Stimulated activated CD4-positive, alpha-beta T cell treated with anti-CD3 and anti-CD28 coated beads, Interleukin-12 subunit alpha, Interleukin-12 subunit beta, amount 100 ng/mL, for 4 hours (primary cell): ENCODE results near the gene LINC01488.

Experiments used
- DNase-seq: peaks from one replicate; pipeline ENCODE4 v3.0.0-alpha.2; 2020

LINC01488 gene

GRCh38 chr11:69446108-69446507 lies 35.4 kb upstream of the LINC01488 start:
- DNase-seq = no peak

- no peak for DNase-seq
Observed at GRCh38 chr11:69447786-69448185, 33.7 kb upstream of the LINC01488 start.

- no peak for DNase-seq
Observed at GRCh38 chr11:69448471-69449284, 32.8 kb upstream of the LINC01488 start.

GRCh38 chr11:69449320-69450063 lies 32.0 kb upstream of the LINC01488 start:
- no peak for DNase-seq

GRCh38 chr11:69450064-69450856 lies 31.2 kb upstream of the LINC01488 start:
- no peak for DNase-seq

GRCh38 chr11:69450857-69451220 lies 30.6 kb upstream of the LINC01488 start:
- no peak for DNase-seq

GRCh38 chr11:69451289-69451688 lies 30.2 kb upstream of the LINC01488 start:
- no peak for DNase-seq

- no peak for DNase-seq
Observed at GRCh38 chr11:69452206-69452987, 29.1 kb upstream of the LINC01488 start.

GRCh38 chr11:69453151-69453550 lies 28.3 kb upstream of the LINC01488 start:
- DNase-seq = no peak

GRCh38 chr11:69454018-69454417 lies 27.4 kb upstream of the LINC01488 start:
- no peak for DNase-seq

- DNase-seq = no peak
Observed at GRCh38 chr11:69455969-69456368, 25.5 kb upstream of the LINC01488 start.

- DNase-seq = no peak
Observed at GRCh38 chr11:69456712-69457111, 24.8 kb upstream of the LINC01488 start.

- DNase-seq = no peak
Observed at GRCh38 chr11:69459848-69460539, 21.5 kb upstream of the LINC01488 start.

GRCh38 chr11:69460540-69461257 lies 20.8 kb upstream of the LINC01488 start:
- no peak for DNase-seq

- no peak for DNase-seq
Observed at GRCh38 chr11:69461272-69461962, 20.0 kb upstream of the LINC01488 start.

GRCh38 chr11:69462106-69462951 lies 19.1 kb upstream of the LINC01488 start:
- no peak for DNase-seq

- DNase-seq = no peak
Observed at GRCh38 chr11:69463181-69463994, 18.1 kb upstream of the LINC01488 start.
